Cortex of kidney (tissue), 1 donor: ENCODE measurements around the gene LIX1L.

Experiments
- DNase-seq: peaks from one replicate; lab custom pipeline; 2025; lab: John Stamatoyannopoulos, UW

The LIX1L gene

GRCh38 chr1:145893306-145894055, 64.3 kb downstream of the LIX1L start:
- DNase-seq = no peak

GRCh38 chr1:145892486-145893087, 65.2 kb downstream of the LIX1L start:
- DNase-seq = no peak

- no peak for DNase-seq
Observed at GRCh38 chr1:145891587-145892485, 66.0 kb downstream of the LIX1L start.

- no peak for DNase-seq
Observed at GRCh38 chr1:145891143-145891542, 66.7 kb downstream of the LIX1L start.

GRCh38 chr1:145889722-145890121, 68.1 kb downstream of the LIX1L start:
- DNase-seq = no peak

- DNase-seq = no peak
Observed at GRCh38 chr1:145887631-145888030, 70.2 kb downstream of the LIX1L start.

GRCh38 chr1:145886816-145887215, 71.0 kb downstream of the LIX1L start:
- DNase-seq = no peak

GRCh38 chr1:145886390-145886789, 71.4 kb downstream of the LIX1L start:
- no peak for DNase-seq

- no peak for DNase-seq
Observed at GRCh38 chr1:145885738-145886287, 72.0 kb downstream of the LIX1L start, which contains the start of gene ANKRD35. Gene ANKRD35, minus strand, starts transcription at chr1:145885866. Its CDS starts 108 bp downstream, at chr1:145885758.

GRCh38 chr1:145884675-145885074, 73.1 kb downstream of the LIX1L start:
- DNase-seq = no peak
